Smooth muscle cell of the pulmonary artery (primary cell): ENCODE measurements around the gene ZNF280B. TPM values are rescaled to one million over a fixed set of nuclear protein-coding genes. Genes with fewer than 3 reads are reported as not detected.

Experiments
- total RNA-seq: library from RNA; depleted of rRNA; stranded (reverse); fragments of >200 nt; gene quantifications from 2 replicates; pipeline ENCODE4 v1.2.3, GENCODE V29; 2014

ZNF280B gene, protein sequence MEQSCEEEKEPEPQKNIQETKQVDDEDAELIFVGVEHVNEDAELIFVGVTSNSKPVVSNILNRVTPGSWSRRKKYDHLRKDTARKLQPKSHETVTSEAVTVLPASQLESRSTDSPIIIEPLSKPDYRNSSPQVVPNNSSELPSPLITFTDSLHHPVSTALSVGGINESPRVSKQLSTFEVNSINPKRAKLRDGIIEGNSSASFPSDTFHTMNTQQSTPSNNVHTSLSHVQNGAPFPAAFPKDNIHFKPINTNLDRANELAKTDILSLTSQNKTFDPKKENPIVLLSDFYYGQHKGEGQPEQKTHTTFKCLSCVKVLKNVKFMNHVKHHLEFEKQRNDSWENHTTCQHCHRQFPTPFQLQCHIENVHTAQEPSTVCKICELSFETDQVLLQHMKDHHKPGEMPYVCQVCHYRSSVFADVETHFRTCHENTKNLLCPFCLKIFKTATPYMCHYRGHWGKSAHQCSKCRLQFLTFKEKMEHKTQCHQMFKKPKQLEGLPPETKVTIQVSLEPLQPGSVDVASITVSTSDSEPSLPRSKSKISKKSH
- 0.13 and 0.30 TPM in 2 replicates for total RNA-seq

GRCh38 chr22:22508274-22509176, at the start of gene ZNF280B:
ZNF280B (minus strand) TSS chr22:22508742; CDS start chr22:22489398, 19,344 bp downstream.

GRCh38 chr22:22520020-22520656, 11.6 kb upstream of the ZNF280B start, which contains the start of gene ZNF280A:
ZNF280A (minus strand) TSS chr22:22520270; CDS start chr22:22515630, 4,640 bp downstream.

Other genes starting within 250 kb of the ZNF280B start
- not detected in 2 replicates for gene ZNF280A, start 11.5 kb upstream of the ZNF280B start, total RNA-seq
- not detected in 2 replicates for gene PRAME, start 50.5 kb upstream of the ZNF280B start, total RNA-seq
- not detected in 2 replicates for gene GGTLC2, start 135.9 kb upstream of the ZNF280B start, total RNA-seq